Endothelial cell of umbilical vein (primary cell): ENCODE results near the gene ABTB2. TPM values are rescaled to one million over a fixed set of nuclear protein-coding genes. Genes with fewer than 3 reads are reported as not detected.

ENCODE experiments used
- BruUV-seq: library from RNA; stranded (reverse); fragments of 400-500 nt; replicated peaks from 2 replicates; lab custom pipeline; 2021; lab: Mats Ljungman, UMichigan
- CTCF ChIA-PET: fragments of 300-600, 350-600 bp; sonication (Branson Sonifier 250); formaldehyde crosslinking; loops from one replicate; lab custom pipeline; 2021; ENCODE audit warnings: antibody characterized with exemption, inconsistent platforms; lab: Charles Lee
- POLR2A ChIA-PET: fragments of 300-600, 350-600 bp; sonication (Branson Sonifier 250); formaldehyde crosslinking; loops from one replicate; lab custom pipeline; 2021; ENCODE audit warnings: antibody characterized with exemption, inconsistent platforms; lab: Charles Lee
- DNase-seq: peaks from one replicate; pipeline ENCODE4 v3.0.0-alpha.2; 2011; ENCODE audit warnings: low read depth, low spot score
- FAIRE-seq: peaks from 2 replicates; lab custom pipeline; 2011; peaks lifted over from hg19 to GRCh38; lab: Jason Lieb, UNC
- H2AFZ ChIP-seq: 2 replicates; pipeline ENCODE4 v1.6.0; 2012; ENCODE audit warnings: low read depth, low read length, control low read depth, inconsistent platforms
- H3K27ac ChIP-seq: 2 replicates; pipeline ENCODE4 v1.5.1; 2011; ENCODE audit warnings: low read depth, mild to moderate bottlenecking, control low read depth, low read length, moderate library complexity; ENCODE audit not compliant: insufficient read depth
- H3K27me3 ChIP-seq, 2 experiments: 2 replicates each; pipeline versions ENCODE4 v1.6.0 to v1.6.1; 2011; ENCODE audit warnings: low read length in 2 of 2, mixed read lengths in 1 of 2; ENCODE audit not compliant: control insufficient read depth in 2 of 2, insufficient read depth in 2 of 2
- H3K36me3 ChIP-seq, 2 experiments: 2 replicates in 1 of 2; 3 replicates in 1 of 2; pipeline ENCODE4 v1.5.1; 2011; ENCODE audit warnings: low read length in 2 of 2, mild to moderate bottlenecking in 1 of 2, moderate library complexity in 1 of 2; ENCODE audit not compliant: control insufficient read depth in 2 of 2, insufficient read depth in 2 of 2; ENCODE audit errors: extremely low read depth in 1 of 2
- H3K4me1 ChIP-seq: 3 replicates; pipeline ENCODE4 v1.5.1; 2011; ENCODE audit warnings: mild to moderate bottlenecking, low read length; ENCODE audit not compliant: control insufficient read depth, insufficient read depth; ENCODE audit errors: extremely low read depth
- H3K4me2 ChIP-seq: 2 replicates; pipeline ENCODE4 v1.6.1; 2011; ENCODE audit warnings: low read length, control low read depth, mixed read lengths; ENCODE audit not compliant: insufficient read depth
- H3K4me3 ChIP-seq, 3 experiments: fragments of 200-600 bp in 1 of 3; sonication (generic), shearing (Covaris generic) in 1 of 3; replicated peaks in 1 of 3; 2 replicates each; pipeline ENCODE4 v1.5.1; 2011 to 2016; ENCODE audit warnings: control low read depth in 3 of 3, low read length in 3 of 3, mild to moderate bottlenecking in 2 of 3, inconsistent platforms in 1 of 3, low read depth in 1 of 3, moderate library complexity in 1 of 3; ENCODE audit not compliant: insufficient read depth in 1 of 3
- H3K79me2 ChIP-seq: 2 replicates; pipeline ENCODE4 v1.6.0; 2012; ENCODE audit warnings: low read length, inconsistent platforms; ENCODE audit not compliant: control insufficient read depth, insufficient read depth
- H3K9ac ChIP-seq: replicated peaks from 2 replicates; pipeline ENCODE3; 2011; ENCODE audit warnings: low read length, control low read depth; ENCODE audit not compliant: insufficient read depth; ENCODE audit errors: extremely low read depth
- H3K9me1 ChIP-seq: replicated peaks from 3 replicates; pipeline ENCODE4 v1.6.0; 2011; ENCODE audit warnings: mild to moderate bottlenecking, low read length; ENCODE audit not compliant: control insufficient read depth, insufficient read depth; ENCODE audit errors: extremely low read depth
- H3K9me3 ChIP-seq: replicated peaks from 2 replicates; pipeline ENCODE4 v1.5.1; 2012; ENCODE audit warnings: low read length, inconsistent platforms; ENCODE audit not compliant: control insufficient read depth, insufficient read depth
- H4K20me1 ChIP-seq: replicated peaks from 2 replicates; pipeline ENCODE3; 2011; ENCODE audit warnings: mild to moderate bottlenecking, low read length; ENCODE audit not compliant: control insufficient read depth, insufficient read depth; ENCODE audit errors: extremely low read depth
- CTCF ChIP-seq, 2 donors: IDR thresholded peaks; 1 replicate in 1 of 2; 2 replicates in 1 of 2; pipeline ENCODE4 v1.5.1; 2011; ENCODE audit warnings: low read length in 2 of 2, mild to moderate bottlenecking in 2 of 2, moderate library complexity in 2 of 2, control low read depth in 1 of 2, inconsistent platforms in 1 of 2, low read depth in 1 of 2; ENCODE audit not compliant: insufficient read depth in 1 of 2; ENCODE audit errors: extremely low read depth in 1 of 2
- EZH2 ChIP-seq: IDR thresholded peaks from 2 replicates; pipeline ENCODE4 v1.6.1; 2012; ENCODE audit warnings: borderline replicate concordance, low read depth, mild to moderate bottlenecking, moderate library complexity, low read length, inconsistent platforms; ENCODE audit not compliant: severe bottlenecking
- FOS ChIP-seq: IDR thresholded peaks from 2 replicates; pipeline ENCODE4 v1.6.1; 2011; ENCODE audit warnings: mild to moderate bottlenecking, low read length, moderate library complexity, borderline replicate concordance; ENCODE audit not compliant: insufficient read depth
- GATA2 ChIP-seq: IDR thresholded peaks from 2 replicates; pipeline ENCODE4 v1.7.0; 2011; ENCODE audit warnings: low read depth, mild to moderate bottlenecking, moderate library complexity, mixed read lengths, low read length; ENCODE audit not compliant: insufficient read length, insufficient read depth
- JUN ChIP-seq: IDR thresholded peaks from 2 replicates; pipeline ENCODE4 v1.6.1; 2011; ENCODE audit warnings: borderline replicate concordance, low read depth; ENCODE audit not compliant: insufficient read length, insufficient read depth
- MAX ChIP-seq: IDR thresholded peaks from 2 replicates; pipeline ENCODE4 v1.6.1; 2011; ENCODE audit not compliant: insufficient read depth, insufficient read length
- MYC ChIP-seq: IDR thresholded peaks from one replicate; pipeline ENCODE4 v1.6.1; 2011; ENCODE audit warnings: mild to moderate bottlenecking, low read depth, low read length
- POLR2A ChIP-seq: IDR thresholded peaks from 2 replicates; pipeline ENCODE4 v1.6.1; 2012; ENCODE audit warnings: low read depth, mild to moderate bottlenecking, control low read depth, low read length
- POLR2AphosphoS5 ChIP-seq: IDR thresholded peaks from 2 replicates; pipeline ENCODE4 v1.6.1; 2012; ENCODE audit warnings: low read depth, mild to moderate bottlenecking, control low read depth, low read length, moderate library complexity; ENCODE audit not compliant: insufficient read depth
- dilution Hi-C: fragments of 300-500 bp; cut with MboI; formaldehyde crosslinking; loops from one replicate; pipeline ENCODE4 v1.15.0; 2019; ENCODE audit warnings: low sequenced_read_pairs; ENCODE audit not compliant: extremely low pct_ligation_motif_present
- intact Hi-C: fragments of 100-400 bp; cut with micrococcal nuclease; formaldehyde crosslinking; loops from one replicate; pipeline ENCODE4 v1.10.0; 2022
- polyA plus RNA-seq, 4 experiments: library from polyadenylated mRNA; depleted of rRNA in 3 of 4; stranded (reverse) in 3 of 4; unstranded in 1 of 4; fragments of >200 nt; gene quantifications; 2 replicates each; pipeline versions ENCODE4 v1.2.1 to v1.2.3, GENCODE V29; 2011 to 2012; ENCODE audit warnings: missing spikeins in 1 of 4
- small RNA-seq: library from RNA; depleted of rRNA; stranded (forward); fragments of <200 nt; gene quantifications from one replicate; pipeline ENCODE3, GENCODE V24; 2012; ENCODE audit warnings: low replicate concordance, low read depth; ENCODE audit not compliant: insufficient read depth, insufficient read length
- total RNA-seq: library from RNA; stranded (reverse); gene quantifications from 2 replicates; pipeline ENCODE4 v1.2.3, GENCODE V29; 2021

The ABTB2 gene
- total and polyA plus RNA-seq, 2 donors (not counting 3 experiments of a cell fraction or from before 2014, with no cell fraction given): 0.11 to 0.14 TPM

GRCh38 chr11:34104680-34105078 lies 253.1 kb downstream of the ABTB2 start:
- H3K9ac ChIP-seq: peak overlapping the region; percentile 85
- H3K4me1 ChIP-seq: peaks cover 19% of the 10 kb centered on the region
- peaks cover 7 to 9% of the 10 kb centered on the region in 2 experiments for H3K36me3 ChIP-seq
- DNase-seq (no peak), FAIRE-seq (no peak)
- peak overlapping the region; percentile 12 to 79 (median 71) for H3K4me3 ChIP-seq
- H3K79me2 ChIP-seq: peaks cover 32% of the 10 kb centered on the region
- no peaks in the 10 kb centered on the region for H3K27me3 ChIP-seq
- ChIA-PET POLR2A (interaction anchor here (1.0 kb wide), 1 partner anchor 37 kb away, joined by 4 read pairs; no protein-coding TSS in a partner anchor), CTCF (interaction anchor here (1.1 to 2.0 kb wide), 2 partner anchors 108 to 296 kb away, joined by 3 to 11 read pairs; no protein-coding TSS in a partner anchor)
- intact Hi-C loops (loop anchor here (1.0 to 2.0 kb wide), 3 partner anchors 53 to 254 kb away; partner anchors contain the start of genes ABTB2 and CAPRIN1), dilution Hi-C loops (no loop called here)
- peak overlapping the region; percentile 64 for H3K4me2 ChIP-seq
- no peaks in the 10 kb centered on the region for H3K9me1 ChIP-seq
- H3K9me3 ChIP-seq: no peaks in the 10 kb centered on the region
- H3K27ac ChIP-seq: peak overlapping the region; percentile 44
- no peaks in the 10 kb centered on the region for H4K20me1 ChIP-seq
- TF ChIP-seq POLR2A: no peak
- no peak for TF ChIP-seq FOS
- TF ChIP-seq CTCF (IDR thresholded peaks at IDR 0.05; ENCODE audit: extremely low read depth in 1 of 2, insufficient read depth in 1 of 2, low read depth in 1 of 2, low read length in 2 of 2): no peak
- TF ChIP-seq POLR2AphosphoS5: no peak
- TF ChIP-seq EZH2: no peak
- no peak for TF ChIP-seq GATA2
- TF ChIP-seq MYC: no peak
- no peak for TF ChIP-seq MAX
- no peak for TF ChIP-seq JUN
- BruUV-seq: no TSS peak
- no peak overlapping the region for H2AFZ ChIP-seq

Small RNAs within 50 kb of the gene (small RNA-seq; reads per million reads assigned to genes)
- gene AL035079.1: not detected
- not detected for gene RF00019

Other genes starting within 250 kb of the ABTB2 start
- 27.2 and 32.7 TPM in 2 replicates for gene CAT, start 80.9 kb upstream of the ABTB2 start, total RNA-seq
- 41.5 and 50.5 TPM in 2 replicates for gene CAT, start 80.9 kb upstream of the ABTB2 start, polyA plus RNA-seq
- gene ELF5, start 155.8 kb upstream of the ABTB2 start, total RNA-seq: not detected in 2 replicates
- gene ELF5, start 155.8 kb upstream of the ABTB2 start, polyA plus RNA-seq: not detected in 2 replicates